Activated CD4-positive, alpha-beta T cell treated with anti-CD3 and anti-CD28 coated beads for 36 hours (primary cell): ENCODE data around the gene CAPN10. TPM values are rescaled to one million over a fixed set of nuclear protein-coding genes. Genes with fewer than 3 reads are reported as not detected.

Experiments used
- ATAC-seq: fragments of 200-7000 bp; cut with Tn5 transposase; one replicate; pipeline ENCODE4 v1.10.0; 2021; ENCODE audit warnings: mild to moderate bottlenecking, moderate library complexity
- CTCF ChIA-PET: fragments of 350-600 bp; sonication (Branson Sonifier 250); formaldehyde crosslinking; loops from one replicate; lab custom pipeline; 2021; ENCODE audit warnings: antibody characterized with exemption; lab: Charles Lee
- POLR2A ChIA-PET: fragments of 350-600 bp; sonication (Branson Sonifier 250); formaldehyde crosslinking; loops from one replicate; lab custom pipeline; 2021; ENCODE audit warnings: antibody characterized with exemption, inconsistent platforms; lab: Charles Lee
- DNase-seq: peaks from one replicate; pipeline ENCODE4 v3.0.0-alpha.2; 2020
- H3K27ac Mint-ChIP-seq: one replicate; pipeline ENCODE4 v1.8.0; 2021; ENCODE audit warnings: mixed read lengths
- H3K27me3 Mint-ChIP-seq: one replicate; pipeline ENCODE4 v1.8.0; 2021; ENCODE audit warnings: mixed read lengths
- H3K36me3 Mint-ChIP-seq: one replicate; pipeline ENCODE4 v1.8.0; 2021; ENCODE audit warnings: low read depth, mixed read lengths
- H3K4me1 Mint-ChIP-seq: one replicate; pipeline ENCODE4 v1.8.0; 2021; ENCODE audit warnings: mixed read lengths
- H3K4me3 Mint-ChIP-seq: one replicate; pipeline ENCODE4 v1.8.0; 2021; ENCODE audit warnings: mild to moderate bottlenecking, moderate library complexity, mixed read lengths
- H3K9me3 Mint-ChIP-seq: one replicate; pipeline ENCODE4 v1.8.0; 2021; ENCODE audit warnings: low read depth, mixed read lengths
- intact Hi-C, 2 experiments: fragments of 100-400 bp; cut with DNase I in 1 of 2; cut with micrococcal nuclease in 1 of 2; formaldehyde crosslinking; loops; one replicate each; pipeline versions ENCODE4 v1.14.2 to v1.15.1; 2022 to 2024; cut with DNase I, micrococcal nuclease
- total RNA-seq, 2 experiments: library from RNA; stranded (reverse); gene quantifications; one replicate each; pipeline ENCODE4 v1.2.3, GENCODE V29; 2021

Gene CAPN10
- total RNA-seq, 2 experiments from 2014 or later = 22.1 to 30.2 TPM

DNA sequence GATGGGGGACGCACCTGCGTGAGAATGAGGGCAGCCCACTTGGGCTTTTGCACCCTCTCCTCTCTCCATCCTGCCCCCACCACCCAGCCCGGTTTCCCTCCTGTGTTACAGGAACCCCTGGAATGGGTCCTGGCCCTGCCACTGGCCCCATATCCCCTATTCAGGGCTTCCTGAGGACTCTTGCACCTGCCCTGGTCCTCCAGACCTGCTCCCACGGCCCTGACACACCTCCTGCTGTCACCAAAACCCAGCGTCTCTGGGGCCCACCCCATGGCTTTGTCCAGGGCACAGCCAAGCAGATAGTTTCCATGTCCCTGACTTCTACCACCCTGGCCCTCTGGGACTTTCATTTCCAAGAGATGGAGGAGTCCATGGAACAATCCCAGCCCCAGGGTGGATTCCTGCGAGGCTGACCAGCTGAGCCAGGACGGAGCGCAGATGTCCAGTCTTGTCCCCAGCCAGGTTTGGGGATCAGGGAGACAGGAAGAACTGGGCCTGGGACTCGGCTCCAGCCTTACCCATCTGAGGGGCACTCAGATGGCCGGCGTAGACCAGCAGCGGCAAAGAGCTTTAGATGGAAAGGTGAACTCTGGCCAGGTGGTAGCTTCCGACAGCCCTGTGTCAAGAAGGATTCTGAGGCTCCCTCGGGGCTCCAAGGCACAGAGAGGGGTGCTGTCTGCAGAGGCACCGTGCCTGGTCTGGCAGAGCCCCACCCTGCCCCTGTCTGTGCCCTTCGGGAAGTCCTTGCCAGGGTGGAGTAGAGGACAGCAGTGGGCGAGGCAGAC, 50.8 kb downstream of the CAPN10 start:
- Mint-ChIP-seq H3K27ac (no peak overlapping the region), H3K4me1 (no peaks in the 10 kb centered on the region), H3K4me3 (no peak overlapping the region), H3K27me3 (no peaks in the 10 kb centered on the region), H3K9me3 (peaks cover 14% of the 10 kb centered on the region), H3K36me3 (peaks cover 2% of the 10 kb centered on the region)
- ATAC-seq (no peak), DNase-seq (no peak)
- ChIA-PET CTCF (no interaction called here), POLR2A (no interaction called here)
- intact Hi-C loops = no loop called here

DNA sequence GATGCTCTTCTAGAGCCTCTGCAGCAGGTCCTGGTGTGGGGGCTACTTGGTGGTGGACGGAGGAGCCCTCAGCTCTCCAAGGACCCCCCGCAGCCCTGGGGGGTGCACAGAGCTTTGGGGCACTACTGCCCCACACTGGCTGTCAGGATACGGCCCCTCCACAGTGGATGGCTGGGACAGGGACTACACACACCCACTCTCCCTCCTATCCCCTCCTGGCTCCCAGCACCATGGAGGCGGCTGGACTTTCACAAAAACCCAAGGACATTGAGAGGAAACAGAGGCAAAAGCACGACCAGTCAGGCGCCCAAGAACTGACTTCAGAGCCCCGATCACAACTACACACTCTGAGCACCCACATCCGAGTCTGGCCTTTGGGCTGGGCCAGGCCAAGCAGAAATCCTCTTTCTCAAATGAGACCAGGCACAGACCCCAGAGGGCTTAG, 51.4 kb downstream of the CAPN10 start:
- no peak overlapping the region for H3K27ac Mint-ChIP-seq
- peaks cover 2% of the 10 kb centered on the region for H3K36me3 Mint-ChIP-seq
- ChIA-PET POLR2A (no interaction called here), CTCF (interaction anchor here (0.5 kb wide), 1 partner anchor 65 kb away, joined by 4 read pairs; no protein-coding TSS in a partner anchor)
- intact Hi-C loops = no loop called here
- peaks cover 12% of the 10 kb centered on the region for H3K9me3 Mint-ChIP-seq
- ATAC-seq (no peak), DNase-seq (no peak)
- H3K27me3 Mint-ChIP-seq = no peaks in the 10 kb centered on the region
- H3K4me3 Mint-ChIP-seq = no peak overlapping the region
- no peaks in the 10 kb centered on the region for H3K4me1 Mint-ChIP-seq

DNA sequence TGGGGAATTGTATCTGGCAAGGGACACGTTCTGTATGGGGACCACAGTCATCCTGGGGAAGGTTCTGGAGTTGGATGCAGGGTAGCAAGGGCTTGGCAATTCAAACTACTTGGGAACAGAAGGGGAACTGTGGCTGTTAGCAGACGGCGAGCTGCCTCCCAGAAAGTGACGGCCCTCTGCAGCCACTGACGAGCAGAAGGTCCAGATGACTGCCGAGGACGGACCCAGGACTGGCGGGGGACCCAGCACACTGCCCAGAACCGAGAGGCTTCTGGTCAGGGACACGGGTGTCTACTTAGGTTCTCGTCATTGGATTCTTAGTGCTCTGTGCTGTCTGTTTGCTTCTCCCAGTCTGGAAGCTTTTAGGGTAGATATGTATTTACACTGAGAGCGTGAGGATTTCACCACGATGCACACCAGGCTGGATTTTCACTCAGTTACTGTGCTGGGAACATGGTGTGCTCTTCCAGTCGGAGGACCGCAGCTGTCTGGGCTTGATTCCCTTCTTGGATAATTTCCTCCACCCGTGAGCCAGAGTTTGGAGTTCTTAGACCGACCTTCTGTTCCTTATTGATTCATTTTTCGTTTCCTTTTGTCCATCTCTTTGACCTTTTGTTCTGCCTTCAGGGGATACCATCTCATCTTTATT, 52.1 kb downstream of the CAPN10 start:
- Mint-ChIP-seq H3K4me1 (no peaks in the 10 kb centered on the region), H3K27ac (no peak overlapping the region), H3K36me3 (peaks cover 2% of the 10 kb centered on the region), H3K4me3 (no peak overlapping the region), H3K27me3 (no peaks in the 10 kb centered on the region), H3K9me3 (peaks cover 5% of the 10 kb centered on the region)
- no peak for DNase-seq
- no peak for ATAC-seq
- intact Hi-C loops = no loop called here
- CTCF ChIA-PET = interaction anchor here (0.5 to 0.6 kb wide), 2 partner anchors 64 to 760 kb away, joined by 3 to 4 read pairs; no protein-coding TSS in a partner anchor
- POLR2A ChIA-PET = no interaction called here

DNA sequence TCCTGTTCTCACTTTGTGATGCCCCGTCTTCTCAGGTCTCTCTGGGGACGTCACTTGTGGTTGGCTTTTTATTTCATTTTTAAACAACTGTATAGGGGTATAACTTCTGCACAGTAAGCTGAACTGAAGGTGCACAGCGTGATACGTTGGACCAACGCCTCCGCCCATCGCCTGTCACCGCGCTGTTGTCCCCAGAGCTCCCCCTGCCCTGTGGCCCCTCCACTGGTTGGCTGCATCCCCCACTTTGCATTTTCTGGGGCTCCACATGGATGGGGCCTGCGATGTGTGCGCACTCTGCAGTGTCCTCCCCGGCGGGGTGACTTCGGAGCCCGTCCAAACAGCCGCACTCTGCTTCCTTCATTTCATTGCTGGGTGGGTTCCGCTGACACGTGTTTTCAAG, 53.0 kb downstream of the CAPN10 start:
- DNase-seq = no peak
- Mint-ChIP-seq H3K4me1 (no peaks in the 10 kb centered on the region), H3K27ac (no peak overlapping the region), H3K4me3 (no peak overlapping the region), H3K36me3 (peaks cover under 1% of the 10 kb centered on the region), H3K9me3 (peaks cover 2% of the 10 kb centered on the region), H3K27me3 (no peaks in the 10 kb centered on the region)
- CTCF ChIA-PET = no interaction called here
- POLR2A ChIA-PET = no interaction called here
- ATAC-seq = no peak
- intact Hi-C loops = no loop called here

- Mint-ChIP-seq H3K27ac (no peak overlapping the region), H3K4me3 (no peak overlapping the region), H3K4me1 (no peaks in the 10 kb centered on the region), H3K27me3 (no peaks in the 10 kb centered on the region), H3K9me3 (no peaks in the 10 kb centered on the region), H3K36me3 (no peaks in the 10 kb centered on the region)
- ATAC-seq (no peak), DNase-seq (peak; percentile 50)
- POLR2A ChIA-PET = no interaction called here
- intact Hi-C loops = no loop called here
- CTCF ChIA-PET = interaction anchor here (0.7 to 1.1 kb wide), 2 partner anchors 18 to 127 kb away, joined by 3 read pairs; no protein-coding TSS in a partner anchor
These were observed 54.4 kb downstream of the CAPN10 start for GRCh38 chr2:240640939-240641338.

- H3K27me3 Mint-ChIP-seq = no peaks in the 10 kb centered on the region
- intact Hi-C loops = no loop called here
- H3K4me1 Mint-ChIP-seq = no peaks in the 10 kb centered on the region
- ChIA-PET POLR2A (no interaction called here), CTCF (no interaction called here)
- ATAC-seq = no peak
- no peaks in the 10 kb centered on the region for H3K36me3 Mint-ChIP-seq
- DNase-seq = no peak
- H3K9me3 Mint-ChIP-seq = no peaks in the 10 kb centered on the region
- no peak overlapping the region for H3K4me3 Mint-ChIP-seq
- H3K27ac Mint-ChIP-seq = no peak overlapping the region
These were observed 55.7 kb downstream of the CAPN10 start for GRCh38 chr2:240642061-240642805.

GRCh38 chr2:240642806-240643092, 56.2 kb downstream of the CAPN10 start:
- intact Hi-C loops = no loop called here
- CTCF ChIA-PET = no interaction called here
- H3K4me3 Mint-ChIP-seq = no peak overlapping the region
- no peaks in the 10 kb centered on the region for H3K4me1 Mint-ChIP-seq
- H3K9me3 Mint-ChIP-seq = no peaks in the 10 kb centered on the region
- H3K27me3 Mint-ChIP-seq = no peaks in the 10 kb centered on the region
- H3K27ac Mint-ChIP-seq = no peak overlapping the region
- H3K36me3 Mint-ChIP-seq = no peaks in the 10 kb centered on the region
- ATAC-seq (no peak), DNase-seq (no peak)
- POLR2A ChIA-PET = no interaction called here

DNA sequence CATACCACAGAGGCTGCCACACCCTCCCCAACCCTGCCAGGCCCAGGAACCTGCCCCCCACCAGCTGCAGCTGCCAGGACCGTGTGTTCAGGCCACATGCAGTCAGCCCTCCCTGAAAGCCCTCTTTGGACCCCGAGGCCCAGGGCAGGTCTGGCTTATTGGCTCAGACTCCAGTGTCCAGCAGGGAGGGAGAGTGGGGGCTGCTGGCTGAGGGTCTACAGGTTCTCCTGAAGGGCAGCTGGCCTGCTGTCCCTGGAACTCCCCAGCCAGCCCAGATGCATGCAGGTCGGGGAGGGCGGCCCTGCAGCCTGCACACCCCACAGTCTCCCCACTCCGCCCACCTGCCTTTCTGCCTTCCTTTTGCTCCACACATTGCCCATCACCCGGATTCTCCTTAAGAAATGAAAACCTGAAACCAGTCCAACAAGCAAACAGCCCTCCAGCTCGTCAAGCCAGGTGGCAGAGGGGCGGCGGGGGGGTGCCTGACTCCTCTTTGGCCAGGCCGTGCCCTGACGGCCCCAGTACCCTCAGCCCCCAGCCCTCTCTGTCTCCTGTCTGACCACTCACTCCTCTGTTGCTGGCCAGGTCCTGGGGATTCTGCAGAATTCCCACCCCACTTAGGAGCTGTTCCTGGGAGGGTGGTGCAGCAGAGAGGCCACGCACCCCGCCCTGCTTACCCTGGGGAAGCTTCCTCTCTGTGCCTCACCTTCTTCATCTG, 56.7 kb downstream of the CAPN10 start:
- DNase-seq = no peak
- Mint-ChIP-seq H3K4me1 (no peaks in the 10 kb centered on the region), H3K9me3 (no peaks in the 10 kb centered on the region), H3K4me3 (no peak overlapping the region), H3K27ac (no peak overlapping the region), H3K36me3 (no peaks in the 10 kb centered on the region), H3K27me3 (no peaks in the 10 kb centered on the region)
- POLR2A ChIA-PET = no interaction called here
- CTCF ChIA-PET = interaction anchor here (0.7 kb wide), 1 partner anchor 198 kb away, joined by 4 read pairs; no protein-coding TSS in a partner anchor
- ATAC-seq = no peak
- intact Hi-C loops = no loop called here

- Mint-ChIP-seq H3K4me3 (no peak overlapping the region), H3K4me1 (no peaks in the 10 kb centered on the region), H3K27ac (no peak overlapping the region), H3K36me3 (no peaks in the 10 kb centered on the region), H3K9me3 (no peaks in the 10 kb centered on the region), H3K27me3 (peaks cover 3% of the 10 kb centered on the region)
- ATAC-seq (no peak), DNase-seq (no peak)
- POLR2A ChIA-PET = no interaction called here
- intact Hi-C loops = no loop called here
- CTCF ChIA-PET = interaction anchor here (0.7 kb wide), 1 partner anchor 197 kb away, joined by 4 read pairs; no protein-coding TSS in a partner anchor
These were observed 57.2 kb downstream of the CAPN10 start for GRCh38 chr2:240643811-240644150.

DNA sequence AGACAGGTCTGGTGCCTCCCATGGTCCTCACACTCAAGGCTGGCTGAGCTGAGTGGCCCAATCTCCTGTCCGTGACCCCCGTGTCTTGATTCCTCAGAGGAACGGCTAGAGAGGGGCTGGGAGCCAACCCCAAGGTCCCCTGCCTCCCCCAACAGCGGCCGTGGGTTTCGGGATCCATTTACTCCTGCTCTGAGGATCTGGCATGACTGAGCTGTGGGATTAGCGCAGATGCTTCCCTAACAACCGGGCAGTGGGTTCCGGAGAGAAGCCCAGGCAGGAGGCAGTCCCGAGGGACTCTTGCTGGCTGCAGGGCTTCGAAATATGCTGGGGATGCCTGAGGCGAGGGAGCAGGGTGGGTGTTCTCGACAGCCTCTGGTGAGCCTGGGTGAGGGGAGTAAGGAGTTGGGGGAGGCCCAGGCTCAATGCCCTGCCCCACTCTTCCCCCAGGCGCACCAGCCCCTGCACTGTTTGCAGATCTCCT, 57.7 kb downstream of the CAPN10 start:
- H3K4me1 Mint-ChIP-seq = no peaks in the 10 kb centered on the region
- H3K27ac Mint-ChIP-seq = no peak overlapping the region
- ChIA-PET POLR2A (no interaction called here), CTCF (interaction anchor here (0.7 kb wide), 1 partner anchor 197 kb away, joined by 4 read pairs; no protein-coding TSS in a partner anchor)
- H3K4me3 Mint-ChIP-seq = no peak overlapping the region
- no peaks in the 10 kb centered on the region for H3K36me3 Mint-ChIP-seq
- peaks cover 4% of the 10 kb centered on the region for H3K27me3 Mint-ChIP-seq
- ATAC-seq = no peak
- DNase-seq = no peak
- H3K9me3 Mint-ChIP-seq = no peaks in the 10 kb centered on the region
- intact Hi-C loops = no loop called here

DNA sequence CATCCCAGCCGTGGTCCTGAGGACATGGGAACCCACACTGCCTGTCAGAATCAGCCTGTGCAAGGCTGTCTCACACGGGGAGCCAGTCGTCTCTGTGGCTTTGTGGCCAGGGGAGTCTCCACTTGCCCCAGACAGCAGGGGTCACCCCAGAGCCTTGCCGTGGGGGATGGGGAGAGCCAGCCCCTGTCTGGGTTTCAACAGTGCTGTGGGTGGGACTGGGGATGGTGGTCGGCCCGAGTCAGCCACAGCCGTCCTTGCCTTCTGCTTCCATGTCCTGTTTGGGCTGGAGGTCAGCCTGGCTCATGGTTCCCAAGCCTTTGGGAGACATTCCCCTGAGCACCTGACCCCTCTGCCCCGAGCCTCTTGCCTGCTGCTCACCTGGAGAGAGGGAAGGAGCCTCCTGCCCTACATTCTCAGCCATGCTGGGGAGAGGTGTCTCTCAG, 58.3 kb downstream of the CAPN10 start:
- ATAC-seq = no peak
- ChIA-PET CTCF (no interaction called here), POLR2A (no interaction called here)
- no peaks in the 10 kb centered on the region for H3K4me1 Mint-ChIP-seq
- H3K27ac Mint-ChIP-seq = no peak overlapping the region
- H3K27me3 Mint-ChIP-seq = peaks cover 4% of the 10 kb centered on the region
- H3K9me3 Mint-ChIP-seq = no peaks in the 10 kb centered on the region
- no peak for DNase-seq
- intact Hi-C loops = no loop called here
- H3K4me3 Mint-ChIP-seq = no peak overlapping the region
- H3K36me3 Mint-ChIP-seq = no peaks in the 10 kb centered on the region
